Kidney epithelial cell (primary cell): ENCODE results near the gene UHMK1. TPM values are rescaled to one million over a fixed set of nuclear protein-coding genes. Genes with fewer than 3 reads are reported as not detected.

Experiments used
- DNase-seq: peaks from one replicate; pipeline ENCODE4 v3.0.0-alpha.2; 2010; ENCODE audit warnings: low read depth
- H3K27me3 ChIP-seq: 2 replicates; pipeline ENCODE4 v1.6.0; 2011; ENCODE audit warnings: low read length; ENCODE audit not compliant: control insufficient read depth, insufficient read depth
- H3K36me3 ChIP-seq: 2 replicates; pipeline ENCODE4 v1.5.1; 2011; ENCODE audit warnings: low read length; ENCODE audit not compliant: control insufficient read depth, insufficient read depth
- H3K4me3 ChIP-seq: 2 replicates; pipeline ENCODE4 v1.5.1; 2011; ENCODE audit warnings: low read depth, mild to moderate bottlenecking, control low read depth, low read length
- CTCF ChIP-seq: IDR thresholded peaks from 2 replicates; pipeline ENCODE4 v1.5.1; 2011; ENCODE audit warnings: mild to moderate bottlenecking, moderate library complexity, low read length, control low read depth, inconsistent platforms; ENCODE audit not compliant: insufficient read depth, poor library complexity, severe bottlenecking
- total RNA-seq: library from RNA; depleted of rRNA; stranded (reverse); fragments of >200 nt; gene quantifications from 2 replicates; pipeline ENCODE4 v1.2.3, GENCODE V29; 2015

UHMK1 gene
- total RNA-seq, 1 donor from 2014 or later, result 61.2 TPM

GRCh38 chr1:162500805-162501204 is 3.2 kb downstream of the UHMK1 start:
- Histone ChIP-seq H3K36me3 (no peaks in the 10 kb centered on the region), H3K4me3 (no peak overlapping the region), H3K27me3 (no peaks in the 10 kb centered on the region)
- TF ChIP-seq CTCF, result no peak
- no peak for DNase-seq

- DNase-seq, result no peak
- Histone ChIP-seq H3K4me3 (no peak overlapping the region), H3K27me3 (no peaks in the 10 kb centered on the region), H3K36me3 (no peaks in the 10 kb centered on the region)
- no peak for TF ChIP-seq CTCF
These were observed 4.5 kb downstream of the UHMK1 start for GRCh38 chr1:162502077-162502476.

- no peaks in the 10 kb centered on the region for H3K27me3 ChIP-seq
- no peaks in the 10 kb centered on the region for H3K36me3 ChIP-seq
- H3K4me3 ChIP-seq, result no peak overlapping the region
- TF ChIP-seq CTCF, result no peak
- no peak for DNase-seq
These were observed 5.3 kb downstream of the UHMK1 start for GRCh38 chr1:162502928-162503327.

- DNase-seq, result no peak
- Histone ChIP-seq H3K36me3 (no peaks in the 10 kb centered on the region), H3K4me3 (no peak overlapping the region), H3K27me3 (no peaks in the 10 kb centered on the region)
- no peak for TF ChIP-seq CTCF
These were observed 29.7 kb downstream of the UHMK1 start for GRCh38 chr1:162527314-162527713.

- DNase-seq, result no peak
- Histone ChIP-seq H3K4me3 (no peak overlapping the region), H3K27me3 (no peaks in the 10 kb centered on the region), H3K36me3 (no peaks in the 10 kb centered on the region)
- no peak for TF ChIP-seq CTCF
These were observed 32.8 kb downstream of the UHMK1 start for GRCh38 chr1:162530307-162530987.

- TF ChIP-seq CTCF, result no peak
- no peak for DNase-seq
- no peaks in the 10 kb centered on the region for H3K27me3 ChIP-seq
- no peaks in the 10 kb centered on the region for H3K36me3 ChIP-seq
- no peak overlapping the region for H3K4me3 ChIP-seq
These were observed 33.3 kb downstream of the UHMK1 start for GRCh38 chr1:162530988-162531319.
